Activated T-helper 17 cell treated with anti-CD3 and anti-CD28 coated beads, Interleukin-2, amount 50 U/mL, for 72 hours (primary cell): ENCODE measurements around the gene ACAT1. TPM values are rescaled to one million over a fixed set of nuclear protein-coding genes. Genes with fewer than 3 reads are reported as not detected.
"Not testable (repeated sequence)": the region's sequence is repeated elsewhere in the genome, so short reads cannot be mapped to it uniquely, and the experiment has no call there.

Experiments
- ATAC-seq: fragments of 150-1000 bp; cut with Tn5 transposase; replicated peaks from 2 replicates; pipeline ENCODE4 v1.10.0; 2021; ENCODE audit warnings: mild to moderate bottlenecking, moderate library complexity
- H3K27ac Mint-ChIP-seq: one replicate; pipeline ENCODE4 v1.8.0; 2022; ENCODE audit warnings: mixed read lengths
- H3K27me3 Mint-ChIP-seq: one replicate; pipeline ENCODE4 v1.8.0; 2022; ENCODE audit warnings: mixed read lengths
- H3K36me3 Mint-ChIP-seq: one replicate; pipeline ENCODE4 v1.8.0; 2022; ENCODE audit warnings: low read depth, mild to moderate bottlenecking, mixed read lengths
- H3K4me1 Mint-ChIP-seq: one replicate; pipeline ENCODE4 v1.8.0; 2022; ENCODE audit warnings: mixed read lengths
- H3K4me3 Mint-ChIP-seq: one replicate; pipeline ENCODE4 v1.8.0; 2022; ENCODE audit warnings: mild to moderate bottlenecking, mixed read lengths
- H3K9me3 Mint-ChIP-seq: one replicate; pipeline ENCODE4 v1.8.0; 2022; ENCODE audit warnings: mixed read lengths
- total RNA-seq, 2 donors: library from RNA; stranded (reverse); gene quantifications; one replicate each; pipeline ENCODE4 v1.2.3, GENCODE V29; 2022

Gene ACAT1
- total RNA-seq, 2 donors from 2014 or later = 71.9 to 118 TPM

DNA sequence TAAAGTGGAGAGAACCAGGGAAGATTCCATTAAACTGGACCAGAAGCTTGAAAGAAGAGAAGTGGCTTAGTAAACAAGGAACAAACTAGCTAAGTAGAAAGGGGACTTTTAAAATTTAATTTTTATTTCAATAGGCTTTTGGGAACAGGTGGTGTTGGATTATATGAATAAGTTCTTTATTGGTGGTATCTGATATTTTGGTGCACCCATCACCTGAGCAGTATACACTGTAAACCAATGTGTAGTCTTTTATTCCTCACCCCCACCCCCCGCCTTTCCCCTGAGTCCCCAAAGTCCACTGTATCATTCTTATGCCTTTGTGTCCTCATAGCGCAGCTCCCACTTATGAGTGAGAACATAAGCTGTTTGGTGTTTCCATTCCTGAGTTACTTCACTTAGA lies 7.4 kb downstream of the ACAT1 start:
- no peak overlapping the region for H3K4me3 Mint-ChIP-seq
- ATAC-seq = no peak
- H3K36me3 Mint-ChIP-seq = peaks cover 75% of the 10 kb centered on the region
- no peaks in the 10 kb centered on the region for H3K9me3 Mint-ChIP-seq
- H3K27me3 Mint-ChIP-seq = no peaks in the 10 kb centered on the region
- H3K4me1 Mint-ChIP-seq = peaks cover 26% of the 10 kb centered on the region
- peak overlapping the region; percentile 38 for H3K27ac Mint-ChIP-seq

DNA sequence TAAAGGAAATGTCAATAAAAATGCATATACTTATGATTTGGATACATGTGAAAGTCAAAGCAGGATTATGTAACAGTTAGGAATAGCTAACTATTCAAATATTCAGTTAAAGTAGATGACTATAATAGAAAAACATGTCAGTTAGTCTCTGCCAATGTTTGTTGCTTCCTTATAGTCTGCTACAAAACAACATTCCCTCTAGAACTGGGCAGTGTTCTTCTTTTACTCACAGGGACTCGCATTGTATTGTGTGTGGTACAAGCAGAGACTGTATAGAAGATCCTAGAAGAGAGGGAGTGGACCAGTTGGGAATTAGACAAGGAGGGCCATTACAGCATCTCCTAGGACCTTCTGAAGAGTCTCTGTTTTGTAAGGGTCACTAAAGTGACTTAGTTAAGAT lies 10.6 kb downstream of the ACAT1 start:
- peaks cover 5% of the 10 kb centered on the region for H3K4me1 Mint-ChIP-seq
- H3K4me3 Mint-ChIP-seq = no peak overlapping the region
- H3K9me3 Mint-ChIP-seq = no peaks in the 10 kb centered on the region
- ATAC-seq = no peak
- H3K27ac Mint-ChIP-seq = peak overlapping the region; percentile 62
- peaks cover 87% of the 10 kb centered on the region for H3K36me3 Mint-ChIP-seq
- H3K27me3 Mint-ChIP-seq = no peaks in the 10 kb centered on the region

DNA sequence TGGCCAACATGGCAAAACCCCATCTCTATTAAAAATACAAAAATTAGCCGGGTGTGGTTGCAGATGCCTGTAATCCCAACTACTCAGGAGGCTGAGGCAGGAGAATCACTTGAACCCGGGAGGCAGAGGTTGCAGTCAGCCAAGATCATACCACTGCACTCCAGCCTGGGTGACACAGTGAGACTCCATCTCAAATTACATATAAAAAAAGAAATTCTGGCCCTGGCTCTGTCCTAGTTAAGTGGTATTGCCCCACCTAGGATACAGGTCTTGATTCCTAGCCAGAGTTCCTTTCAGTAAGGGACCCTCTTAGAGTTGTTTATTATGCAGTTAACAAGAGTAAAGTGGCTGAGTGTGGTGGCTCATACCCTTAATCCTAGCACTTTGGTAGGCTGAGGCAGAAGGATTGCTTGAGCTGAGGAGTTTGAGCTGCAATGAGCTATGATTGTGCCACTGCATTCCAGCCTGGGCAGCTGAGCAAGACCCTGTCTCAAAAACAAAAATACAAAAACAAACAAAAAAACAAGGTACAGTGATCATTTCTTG lies 11.7 kb downstream of the ACAT1 start:
- not testable (repeated sequence) for H3K27ac Mint-ChIP-seq, H3K27me3 Mint-ChIP-seq, H3K9me3 Mint-ChIP-seq, H3K4me3 Mint-ChIP-seq, ATAC-seq
- H3K36me3 Mint-ChIP-seq = peaks cover 87% of the 10 kb centered on the region
- H3K4me1 Mint-ChIP-seq = peaks cover 11% of the 10 kb centered on the region

DNA sequence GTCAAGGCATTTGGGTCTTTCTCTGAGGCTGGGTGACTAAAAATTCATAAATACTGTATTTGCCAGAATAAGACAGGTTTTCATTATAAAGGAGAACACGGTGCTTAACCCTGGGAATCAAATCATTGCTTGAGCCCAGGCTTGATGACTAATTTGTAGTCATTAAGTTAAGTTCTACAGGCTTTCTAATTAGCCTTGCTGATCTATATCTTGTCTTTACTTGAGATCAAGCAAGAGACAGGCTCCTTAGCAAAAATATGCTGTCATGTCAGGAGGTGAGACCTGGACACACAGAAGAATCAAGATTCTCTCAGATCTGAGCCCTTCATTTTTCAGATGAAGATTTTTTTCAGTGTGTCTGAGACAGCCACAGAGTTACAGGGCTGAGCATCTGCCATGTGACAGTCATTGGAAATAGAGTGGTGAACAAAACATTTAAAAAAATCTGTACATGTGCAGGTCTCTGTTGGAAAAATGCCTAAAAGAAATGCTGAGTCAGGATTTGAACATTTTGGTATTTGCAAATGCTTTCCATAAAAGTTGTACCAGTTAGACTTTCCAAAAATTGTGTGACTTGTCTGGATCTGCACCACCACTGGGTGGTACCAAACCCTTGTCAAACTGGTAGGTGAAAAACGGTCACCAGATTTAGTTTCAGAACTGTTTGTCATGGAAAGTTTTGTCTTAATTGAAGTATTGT lies 14.6 kb downstream of the ACAT1 start:
- Mint-ChIP-seq H3K27ac (peak overlapping the region; percentile 62), H3K36me3 (peaks cover 58% of the 10 kb centered on the region), H3K4me3 (no peak overlapping the region), H3K9me3 (no peaks in the 10 kb centered on the region), H3K4me1 (peaks cover 19% of the 10 kb centered on the region), H3K27me3 (no peaks in the 10 kb centered on the region)
- peak; percentile 68 for ATAC-seq

DNA sequence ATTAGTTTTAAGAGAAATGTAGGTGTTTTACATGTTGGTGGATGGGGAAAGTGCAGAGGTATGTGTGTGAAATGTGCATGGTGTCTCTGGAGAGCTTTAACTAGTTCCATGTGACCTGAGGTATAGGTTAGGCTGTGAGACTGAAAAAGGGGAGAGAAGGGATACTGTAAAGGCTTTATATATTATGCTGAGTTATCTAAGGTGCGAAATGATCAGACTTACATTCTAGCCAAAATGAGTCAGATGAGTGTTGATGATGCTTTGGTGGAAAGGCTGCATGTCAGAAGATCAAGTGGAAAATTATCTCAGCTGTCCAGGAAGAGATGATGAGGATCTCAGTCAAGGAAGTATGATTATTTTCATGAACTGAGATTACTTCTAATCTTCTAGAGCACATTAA lies 15.8 kb downstream of the ACAT1 start:
- Mint-ChIP-seq H3K27me3 (no peaks in the 10 kb centered on the region), H3K27ac (peak overlapping the region; percentile 45), H3K4me3 (peak overlapping the region; percentile 3), H3K4me1 (peaks cover 19% of the 10 kb centered on the region), H3K9me3 (no peaks in the 10 kb centered on the region), H3K36me3 (peaks cover 54% of the 10 kb centered on the region)
- ATAC-seq = peak; percentile 71

DNA sequence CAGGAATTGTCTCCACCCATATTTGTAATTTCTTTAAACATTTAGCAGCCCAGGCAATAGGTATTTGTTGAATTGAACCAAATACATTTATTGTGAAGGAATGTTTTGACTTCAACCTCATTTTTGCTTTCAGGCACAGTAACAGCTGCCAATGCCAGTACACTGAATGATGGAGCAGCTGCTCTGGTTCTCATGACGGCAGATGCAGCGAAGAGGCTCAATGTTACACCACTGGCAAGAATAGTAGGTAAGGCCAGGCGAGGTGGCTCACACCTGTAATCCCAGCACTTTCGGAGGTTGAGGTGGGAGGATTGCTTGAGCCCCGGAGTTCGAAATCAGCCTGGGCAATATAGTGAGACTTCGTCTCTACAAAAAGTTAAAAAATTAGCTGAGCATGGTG lies 20.9 kb downstream of the ACAT1 start:
- H3K4me3 Mint-ChIP-seq = no peak overlapping the region
- no peak for ATAC-seq
- H3K4me1 Mint-ChIP-seq = peaks cover 23% of the 10 kb centered on the region
- H3K27me3 Mint-ChIP-seq = no peaks in the 10 kb centered on the region
- peaks cover 3% of the 10 kb centered on the region for H3K36me3 Mint-ChIP-seq
- no peaks in the 10 kb centered on the region for H3K9me3 Mint-ChIP-seq
- no peak overlapping the region for H3K27ac Mint-ChIP-seq

DNA sequence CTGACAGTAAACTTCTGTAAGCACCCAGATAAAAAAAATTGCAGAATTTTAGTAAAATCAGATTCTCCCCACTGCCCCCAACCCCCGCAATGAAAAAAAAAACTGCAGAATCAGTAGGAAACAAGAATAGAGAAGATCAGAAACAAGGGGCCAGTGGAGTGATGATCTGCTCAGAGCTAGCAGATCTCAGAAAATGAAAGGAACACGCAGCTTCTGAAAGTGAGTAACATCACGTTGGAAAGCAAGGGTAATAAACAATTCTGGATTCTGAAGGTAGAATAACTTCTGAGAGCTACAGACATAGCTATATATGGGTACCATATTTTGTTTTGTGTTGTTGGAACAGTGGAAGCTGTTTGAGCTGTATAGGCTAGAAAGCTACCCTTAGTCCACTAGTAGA lies 23.2 kb downstream of the ACAT1 start:
- ATAC-seq = peak; percentile 58
- Mint-ChIP-seq H3K9me3 (no peaks in the 10 kb centered on the region), H3K27ac (peak overlapping the region; percentile 78), H3K4me1 (peaks cover 20% of the 10 kb centered on the region), H3K4me3 (peak overlapping the region; percentile 8), H3K27me3 (no peaks in the 10 kb centered on the region), H3K36me3 (no peaks in the 10 kb centered on the region)

DNA sequence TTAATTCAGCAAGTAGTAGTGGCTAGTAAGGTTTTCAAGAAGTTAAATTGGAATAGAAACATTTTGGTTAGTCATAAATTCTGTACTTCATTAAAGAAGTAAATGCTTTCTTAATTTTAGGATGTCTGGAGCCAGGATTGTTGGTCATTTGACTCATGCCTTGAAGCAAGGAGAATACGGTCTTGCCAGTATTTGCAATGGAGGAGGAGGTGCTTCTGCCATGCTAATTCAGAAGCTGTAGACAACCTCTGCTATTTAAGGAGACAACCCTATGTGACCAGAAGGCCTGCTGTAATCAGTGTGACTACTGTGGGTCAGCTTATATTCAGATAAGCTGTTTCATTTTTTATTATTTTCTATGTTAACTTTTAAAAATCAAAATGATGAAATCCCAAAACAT lies 25.8 kb downstream of the ACAT1 start:
- peaks cover 16% of the 10 kb centered on the region for H3K4me1 Mint-ChIP-seq
- no peaks in the 10 kb centered on the region for H3K27me3 Mint-ChIP-seq
- ATAC-seq = no peak
- no peaks in the 10 kb centered on the region for H3K36me3 Mint-ChIP-seq
- no peaks in the 10 kb centered on the region for H3K9me3 Mint-ChIP-seq
- H3K27ac Mint-ChIP-seq = peak overlapping the region; percentile 53
- H3K4me3 Mint-ChIP-seq = no peak overlapping the region

DNA sequence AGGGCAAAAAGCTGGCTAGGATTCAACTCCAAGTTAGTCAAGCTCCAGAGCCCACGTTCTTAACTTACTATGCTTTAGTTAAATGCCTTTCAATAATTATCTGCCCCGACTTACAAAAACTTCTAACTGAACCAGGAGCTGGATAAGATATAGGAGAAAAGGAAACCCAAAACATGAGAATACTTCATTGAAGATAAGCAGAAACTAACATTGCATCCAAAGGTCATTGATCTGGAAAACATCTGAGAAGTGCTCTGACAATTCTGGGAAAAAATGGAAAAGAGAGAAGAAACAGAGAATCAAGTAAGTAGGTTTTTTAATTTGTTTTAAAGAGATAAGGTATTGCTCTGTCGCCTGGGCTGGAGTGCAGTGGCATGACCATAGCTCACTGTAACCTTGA lies 27.2 kb downstream of the ACAT1 start:
- Mint-ChIP-seq H3K27me3 (no peaks in the 10 kb centered on the region), H3K9me3 (no peaks in the 10 kb centered on the region), H3K4me3 (no peak overlapping the region), H3K4me1 (peaks cover 16% of the 10 kb centered on the region), H3K36me3 (no peaks in the 10 kb centered on the region), H3K27ac (peak overlapping the region; percentile 83)
- ATAC-seq = no peak

DNA sequence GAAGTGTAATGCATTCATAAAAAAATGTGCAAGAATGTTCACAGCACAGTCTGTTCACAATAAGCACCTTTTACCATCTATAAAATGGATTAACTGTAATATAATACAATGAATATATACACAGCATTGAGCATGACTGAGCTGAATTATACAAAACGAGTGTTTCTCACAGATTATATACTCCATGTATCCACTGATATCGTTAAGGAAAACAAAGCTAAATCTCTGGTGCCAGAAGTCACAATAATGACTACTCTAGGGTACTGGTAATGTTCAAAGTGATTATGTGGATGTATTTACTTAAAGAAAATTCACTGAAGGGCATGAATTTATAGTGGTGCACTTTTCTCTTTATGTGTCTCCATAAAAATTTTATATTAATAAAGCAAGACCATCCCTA lies 33.2 kb downstream of the ACAT1 start:
- Mint-ChIP-seq H3K4me1 (no peaks in the 10 kb centered on the region), H3K27ac (no peak overlapping the region), H3K4me3 (no peak overlapping the region), H3K27me3 (no peaks in the 10 kb centered on the region), H3K36me3 (no peaks in the 10 kb centered on the region), H3K9me3 (no peaks in the 10 kb centered on the region)
- no peak for ATAC-seq

DNA sequence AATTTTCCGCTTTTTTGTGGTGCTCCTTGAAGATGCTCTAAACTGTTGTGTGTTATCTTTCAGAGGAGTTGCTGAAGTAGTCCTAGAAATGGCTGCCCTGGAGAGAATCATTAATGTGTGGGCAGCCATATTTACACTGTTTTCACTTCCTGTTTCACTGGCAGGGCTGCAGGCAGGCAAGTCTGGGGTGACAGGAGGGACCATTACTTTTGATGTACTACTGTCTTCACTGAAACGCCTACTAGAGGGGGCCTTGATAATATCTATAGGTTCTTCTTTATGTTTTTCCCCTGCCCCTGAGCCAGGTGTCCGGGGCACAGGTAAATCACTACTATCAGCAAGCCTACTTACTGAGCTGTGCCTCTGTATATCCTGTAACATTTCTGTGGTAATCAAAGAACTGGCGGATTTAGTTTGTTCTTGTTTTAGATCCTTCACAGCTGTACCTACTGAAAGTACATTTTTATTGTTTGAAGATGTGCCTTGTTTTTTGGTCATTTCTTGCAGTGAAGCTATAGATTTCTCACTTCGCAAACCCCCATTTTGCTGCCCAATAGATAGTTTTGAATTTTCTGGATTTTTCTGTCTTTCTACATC lies 39.7 kb downstream of the ACAT1 start:
- no peaks in the 10 kb centered on the region for H3K27me3 Mint-ChIP-seq

DNA sequence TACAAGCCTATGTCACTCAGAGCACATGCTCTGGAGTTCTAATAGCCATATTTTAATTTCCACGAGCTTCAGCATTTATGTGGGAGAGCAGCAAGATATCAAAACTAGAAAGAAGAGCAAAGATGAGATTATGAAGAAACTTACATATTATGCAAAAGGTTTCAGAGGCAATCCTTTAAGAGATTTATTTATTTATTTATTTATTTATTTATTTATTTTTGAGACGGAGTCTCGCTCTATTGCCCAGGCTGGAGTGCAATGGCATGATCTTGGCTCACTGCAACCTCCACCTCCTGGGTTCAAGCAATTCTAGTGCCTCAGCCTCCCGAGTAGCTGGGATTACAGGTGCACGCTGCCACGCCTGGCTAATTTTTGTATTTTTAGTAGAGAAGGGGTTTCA lies 41.5 kb downstream of the ACAT1 start:
- not testable (repeated sequence) for H3K9me3 Mint-ChIP-seq, ATAC-seq, H3K4me3 Mint-ChIP-seq, H3K4me1 Mint-ChIP-seq, H3K27ac Mint-ChIP-seq, H3K27me3 Mint-ChIP-seq
- peaks cover 25% of the 10 kb centered on the region for H3K36me3 Mint-ChIP-seq

More for the DNA sequence above, 39.7 kb downstream of the ACAT1 start:
- no peak overlapping the region for H3K4me3 Mint-ChIP-seq
- peak; percentile 29 for ATAC-seq
- H3K4me1 Mint-ChIP-seq = peaks cover 9% of the 10 kb centered on the region
- peaks cover 7% of the 10 kb centered on the region for H3K36me3 Mint-ChIP-seq
- H3K27ac Mint-ChIP-seq = peak overlapping the region; percentile 67
- no peaks in the 10 kb centered on the region for H3K9me3 Mint-ChIP-seq

DNA sequence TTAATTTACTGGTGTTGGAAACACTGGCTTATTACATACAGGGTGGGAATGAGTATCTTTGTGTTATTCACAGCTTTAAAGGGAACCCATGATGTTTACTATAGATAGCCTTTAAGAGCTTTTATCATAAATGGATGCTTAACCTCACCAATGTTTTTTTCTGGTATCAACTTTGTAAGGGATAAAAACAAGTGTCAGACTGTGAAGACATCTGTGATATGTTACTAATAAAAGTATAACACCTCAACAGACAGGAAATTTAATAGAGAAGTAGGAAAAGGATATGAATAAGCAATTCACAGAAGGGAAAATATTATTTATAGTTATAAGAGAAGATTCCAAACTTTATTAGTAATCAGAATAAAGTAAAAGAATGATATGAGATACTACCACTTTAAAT lies 46.3 kb downstream of the ACAT1 start:
- no peak for ATAC-seq
- H3K4me3 Mint-ChIP-seq = no peak overlapping the region
- H3K4me1 Mint-ChIP-seq = peaks cover 18% of the 10 kb centered on the region
- no peaks in the 10 kb centered on the region for H3K9me3 Mint-ChIP-seq
- H3K27me3 Mint-ChIP-seq = no peaks in the 10 kb centered on the region
- peaks cover 72% of the 10 kb centered on the region for H3K36me3 Mint-ChIP-seq
- peak overlapping the region; percentile 69 for H3K27ac Mint-ChIP-seq

DNA sequence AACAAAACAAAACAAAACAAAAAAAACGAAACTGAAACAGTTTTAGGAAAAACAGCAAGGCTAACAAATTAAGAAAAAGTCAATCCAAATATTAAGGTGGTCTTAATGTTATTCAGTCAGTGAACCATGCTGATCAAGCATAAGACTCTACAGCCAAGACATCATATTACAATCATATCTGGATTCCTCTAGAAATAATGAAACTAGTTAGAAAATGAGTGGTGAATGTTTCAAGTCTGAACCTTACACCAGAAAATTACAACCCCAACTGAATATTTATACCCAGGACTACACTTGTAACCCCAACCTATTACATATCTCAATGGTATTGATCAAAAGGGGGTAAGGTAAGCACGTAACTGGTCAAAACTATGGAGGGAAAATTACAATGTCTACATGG lies 48.8 kb downstream of the ACAT1 start:
- H3K27ac Mint-ChIP-seq = peak overlapping the region; percentile 57
- no peaks in the 10 kb centered on the region for H3K27me3 Mint-ChIP-seq
- no peaks in the 10 kb centered on the region for H3K9me3 Mint-ChIP-seq
- H3K4me3 Mint-ChIP-seq = peak overlapping the region; percentile 23
- H3K4me1 Mint-ChIP-seq = peaks cover 18% of the 10 kb centered on the region
- peaks cover 98% of the 10 kb centered on the region for H3K36me3 Mint-ChIP-seq
- peak; percentile 80 for ATAC-seq

DNA sequence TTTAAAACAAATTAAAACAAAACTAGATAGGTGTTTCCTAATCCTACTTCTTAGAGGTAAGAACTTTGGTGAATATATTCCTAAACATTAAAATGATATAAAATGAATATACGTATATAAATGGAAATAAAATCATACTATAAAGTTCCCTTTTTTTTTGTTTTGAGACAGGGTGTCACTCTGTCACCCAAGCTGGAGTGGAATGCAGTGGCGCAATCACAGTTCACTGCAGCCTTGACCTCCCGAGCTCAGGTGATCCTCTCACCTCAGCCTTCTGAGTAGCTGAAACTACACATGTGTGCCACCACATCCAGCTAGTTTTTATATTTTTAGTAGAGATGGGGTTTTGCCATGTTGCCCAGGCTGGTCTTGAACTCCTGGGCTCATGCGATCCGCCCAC lies 56.2 kb downstream of the ACAT1 start:
- Mint-ChIP-seq H3K4me1 (no peaks in the 10 kb centered on the region), H3K27ac (no peak overlapping the region), H3K4me3 (no peak overlapping the region), H3K9me3 (no peaks in the 10 kb centered on the region), H3K27me3 (no peaks in the 10 kb centered on the region), H3K36me3 (peaks cover 100% of the 10 kb centered on the region)
- ATAC-seq = no peak
